MM.1S (cell line): ENCODE data around the gene SPINDOC.

Experiments
- DNase-seq: peaks from one replicate; pipeline ENCODE4 v3.0.0-alpha.2; 2015
- H2AFZ ChIP-seq: fragments of 300-600 bp; sonication (generic); 2 replicates; pipeline ENCODE4 v1.6.0; 2016; ENCODE audit warnings: antibody characterized with exemption, low read length
- H3F3A ChIP-seq: fragments of 300-600 bp; sonication (generic); 2 replicates; pipeline ENCODE4 v1.6.1; 2016; ENCODE audit warnings: mild to moderate bottlenecking, antibody characterized with exemption, low read length, moderate library complexity, mixed read lengths; ENCODE audit not compliant: insufficient read depth
- H3K27ac ChIP-seq: fragments of 300-600 bp; sonication (generic); 2 replicates; pipeline ENCODE4 v1.5.1; 2016; ENCODE audit warnings: mild to moderate bottlenecking, low read length
- H3K27me3 ChIP-seq: fragments of 300-600 bp; sonication (generic); replicated peaks from 2 replicates; pipeline ENCODE4 v1.6.0; 2016; ENCODE audit warnings: low read length; ENCODE audit not compliant: insufficient read depth
- H3K36me3 ChIP-seq: fragments of 300-600 bp; sonication (generic); replicated peaks from 2 replicates; pipeline ENCODE4 v1.6.1; 2016; ENCODE audit warnings: mild to moderate bottlenecking, low read length, mixed read lengths; ENCODE audit not compliant: insufficient read depth
- H3K4me1 ChIP-seq: fragments of 300-600 bp; sonication (generic); 2 replicates; pipeline ENCODE4 v1.6.1; 2016; ENCODE audit warnings: low read length, mixed read lengths
- H3K4me2 ChIP-seq: fragments of 300-600 bp; sonication (generic); 2 replicates; pipeline ENCODE4 v1.6.0; 2016; ENCODE audit warnings: low read depth, low read length
- H3K4me3 ChIP-seq: fragments of 300-600 bp; sonication (generic); 2 replicates; pipeline ENCODE4 v1.5.1; 2016; ENCODE audit warnings: low read length, mixed read lengths
- H3K79me2 ChIP-seq: fragments of 300-600 bp; sonication (generic); 2 replicates; pipeline ENCODE4 v1.6.1; 2016; ENCODE audit warnings: mixed run types, low read length, mixed read lengths
- H3K9ac ChIP-seq: fragments of 300-600 bp; sonication (generic); 2 replicates; pipeline ENCODE4 v1.6.1; 2016; ENCODE audit warnings: low read length, mixed read lengths
- H3K9me2 ChIP-seq: fragments of 300-600 bp; sonication (generic); replicated peaks from 2 replicates; pipeline ENCODE4 v1.6.1; 2016; ENCODE audit warnings: mild to moderate bottlenecking, low read length, mixed read lengths; ENCODE audit not compliant: insufficient read depth
- H3K9me3 ChIP-seq: fragments of 300-600 bp; sonication (generic); replicated peaks from 2 replicates; pipeline ENCODE4 v1.6.1; 2016; ENCODE audit warnings: mild to moderate bottlenecking, low read length, mixed read lengths; ENCODE audit not compliant: insufficient read depth
- H4K20me1 ChIP-seq: fragments of 300-600 bp; sonication (generic); 2 replicates; pipeline ENCODE4 v1.6.1; 2016; ENCODE audit warnings: mild to moderate bottlenecking, low read length, moderate library complexity, mixed read lengths; ENCODE audit not compliant: insufficient read depth
- CTCF ChIP-seq: fragments of 300-600 bp; sonication (generic); IDR thresholded peaks from 2 replicates; pipeline ENCODE4 v1.5.1; 2016; ENCODE audit warnings: antibody characterized with exemption, low read length, mixed read lengths
- EZH2 ChIP-seq: fragments of 300-600 bp; sonication (generic); optimal IDR thresholded peaks from 2 replicates; pipeline ENCODE3; 2017; ENCODE audit warnings: low read depth, mild to moderate bottlenecking, antibody characterized with exemption, low read length, mixed read lengths
- EZH2phosphoT487 ChIP-seq: fragments of 300-600 bp; sonication (generic); IDR thresholded peaks from 2 replicates; pipeline ENCODE4 v1.6.1; 2018; ENCODE audit warnings: antibody characterized with exemption, low read length

Gene SPINDOC

GRCh38 chr11:63867511-63867910, 54.3 kb downstream of the SPINDOC start:
- TF ChIP-seq EZH2phosphoT487 (no peak), EZH2 (no peak), CTCF (no peak)
- Histone ChIP-seq H3K4me2 (no peak overlapping the region), H3K79me2 (peaks cover 70% of the 10 kb centered on the region)

DNA sequence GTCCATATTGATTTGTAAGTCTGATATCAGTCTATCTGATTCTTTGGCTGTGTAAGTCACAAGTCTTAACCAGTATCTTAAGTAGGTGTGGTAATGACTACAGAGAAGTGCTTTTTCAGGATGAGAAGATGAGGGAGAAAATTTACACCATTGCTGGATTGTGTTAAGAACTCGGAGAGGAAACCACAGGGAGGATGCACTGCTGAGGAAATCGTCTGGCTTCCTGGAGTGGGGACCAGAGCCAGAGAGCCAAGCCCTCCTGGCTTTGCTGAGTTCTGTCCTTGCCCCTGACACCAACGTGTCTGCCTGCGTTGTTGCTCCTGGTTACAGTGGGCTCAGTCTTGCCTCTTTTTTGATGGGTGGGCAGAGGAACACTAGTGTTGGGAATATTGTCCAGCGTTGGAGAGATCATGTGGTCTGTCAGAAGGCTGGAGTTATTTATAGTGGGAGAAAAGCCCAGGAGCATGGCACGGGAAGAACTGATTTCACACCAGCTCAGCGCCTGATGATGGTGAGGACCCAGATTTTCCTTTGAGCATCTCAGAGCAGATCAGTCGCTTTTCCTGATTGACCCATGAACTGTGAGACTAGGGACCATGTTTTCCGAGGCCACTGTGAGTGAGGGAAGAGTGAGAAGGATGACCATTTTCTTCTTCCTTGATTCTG, 55.3 kb downstream of the SPINDOC start:
- Histone ChIP-seq H3K9me3 (no peaks in the 10 kb centered on the region), H3K4me3 (no peak overlapping the region), H3K79me2 (peaks cover 74% of the 10 kb centered on the region), H3K36me3 (no peaks in the 10 kb centered on the region), H3K9me2 (no peaks in the 10 kb centered on the region), H4K20me1 (peaks cover 7% of the 10 kb centered on the region; the same call in 1 of the 2 replicates), H3F3A (peaks cover 43% of the 10 kb centered on the region), H3K9ac (no peak overlapping the region), H3K27ac (no peak overlapping the region), H3K27me3 (no peaks in the 10 kb centered on the region), H2AFZ (no peak overlapping the region), H3K4me1 (peaks cover 65% of the 10 kb centered on the region), H3K4me2 (no peak overlapping the region)
- no peak for DNase-seq
- TF ChIP-seq CTCF (no peak), EZH2 (no peak), EZH2phosphoT487 (no peak)

More at GRCh38 chr11:63867511-63867910, 54.3 kb downstream of the SPINDOC start:
- H3K9me3 ChIP-seq = no peaks in the 10 kb centered on the region
- H3F3A ChIP-seq = peaks cover 43% of the 10 kb centered on the region
- no peak overlapping the region for H3K9ac ChIP-seq
- no peaks in the 10 kb centered on the region for H3K9me2 ChIP-seq
- no peak overlapping the region for H3K27ac ChIP-seq
- H3K27me3 ChIP-seq = no peaks in the 10 kb centered on the region
- H3K36me3 ChIP-seq = no peaks in the 10 kb centered on the region
- H4K20me1 ChIP-seq = peaks cover 7% of the 10 kb centered on the region; the same call in 1 of the 2 replicates
- H2AFZ ChIP-seq = no peak overlapping the region
- peaks cover 64% of the 10 kb centered on the region for H3K4me1 ChIP-seq
- DNase-seq = no peak
- H3K4me3 ChIP-seq = no peak overlapping the region

DNA sequence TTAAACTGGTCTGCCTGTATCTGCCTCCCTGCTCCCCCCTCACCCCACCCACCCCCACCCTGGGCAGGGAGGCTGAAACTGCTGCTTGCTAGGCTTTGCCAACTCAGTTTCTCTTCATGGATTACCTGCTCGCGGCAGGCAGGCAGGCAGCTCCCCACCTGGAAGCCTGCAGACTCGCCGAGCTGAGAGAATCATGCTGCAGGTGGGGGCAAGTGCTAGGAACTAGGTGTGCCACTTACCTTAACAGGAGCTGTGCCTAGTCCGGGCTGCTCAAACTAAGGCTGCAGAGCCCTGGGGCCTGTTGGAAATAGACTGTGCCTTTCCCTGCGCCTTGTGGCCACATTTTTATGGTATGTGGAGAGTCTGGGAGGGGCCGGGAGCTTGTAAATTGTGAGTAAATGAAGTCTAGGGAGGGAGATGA, 55.9 kb downstream of the SPINDOC start:
- Histone ChIP-seq H3K36me3 (no peaks in the 10 kb centered on the region), H3K4me3 (no peak overlapping the region), H3K27me3 (no peaks in the 10 kb centered on the region), H3K27ac (no peak overlapping the region), H4K20me1 (peaks cover 7% of the 10 kb centered on the region; the same call in 1 of the 2 replicates), H3F3A (peaks cover 43% of the 10 kb centered on the region), H3K9me2 (no peaks in the 10 kb centered on the region), H3K9me3 (no peaks in the 10 kb centered on the region), H2AFZ (no peak overlapping the region), H3K79me2 (peaks cover 80% of the 10 kb centered on the region), H3K4me2 (no peak overlapping the region), H3K9ac (no peak overlapping the region), H3K4me1 (peaks cover 65% of the 10 kb centered on the region)
- no peak for TF ChIP-seq CTCF
- no peak for TF ChIP-seq EZH2
- no peak for TF ChIP-seq EZH2phosphoT487
- DNase-seq = no peak
